ENCODE measurements around the gene ARVCF.

ARVCF gene

DNA sequence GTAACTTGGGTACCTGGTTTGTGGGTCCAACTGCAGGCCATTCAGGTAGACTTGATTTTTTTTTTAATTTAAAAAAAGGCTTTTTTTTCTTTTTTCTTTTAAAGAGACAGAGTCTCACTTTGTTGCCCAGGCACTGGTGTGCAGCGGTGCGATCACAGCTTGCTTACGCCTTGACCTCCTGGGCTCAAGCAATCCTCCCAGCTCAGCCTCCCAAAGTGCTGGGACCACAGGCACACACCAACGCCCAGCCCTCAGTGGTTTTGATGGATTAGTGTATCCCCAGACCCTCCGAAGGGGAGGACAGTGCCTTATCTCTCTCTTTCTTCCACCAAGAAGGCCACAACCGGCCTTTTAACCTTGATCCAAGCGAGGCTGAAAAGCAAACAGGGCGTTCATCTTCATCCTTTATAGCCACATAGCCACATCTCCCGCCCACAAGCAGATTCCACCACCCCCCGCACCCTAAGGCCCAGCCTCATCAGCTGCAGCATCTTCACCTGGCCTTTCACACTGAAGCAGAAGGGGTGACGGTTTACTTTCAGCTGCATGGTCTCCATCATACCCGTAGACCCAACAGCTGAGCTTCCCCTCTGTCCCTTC is 92.6 kb downstream of the ARVCF start:
- H3K4me3 ChIP-seq (ENCODE audit: low read depth, low read length): no peak overlapping the region
- no peak overlapping the region for H2AFZ ChIP-seq
- H3K36me3 ChIP-seq (ENCODE audit: control insufficient read depth, insufficient read depth, low read length): no peaks in the 10 kb centered on the region
- TF ChIP-seq, protein P1, sequence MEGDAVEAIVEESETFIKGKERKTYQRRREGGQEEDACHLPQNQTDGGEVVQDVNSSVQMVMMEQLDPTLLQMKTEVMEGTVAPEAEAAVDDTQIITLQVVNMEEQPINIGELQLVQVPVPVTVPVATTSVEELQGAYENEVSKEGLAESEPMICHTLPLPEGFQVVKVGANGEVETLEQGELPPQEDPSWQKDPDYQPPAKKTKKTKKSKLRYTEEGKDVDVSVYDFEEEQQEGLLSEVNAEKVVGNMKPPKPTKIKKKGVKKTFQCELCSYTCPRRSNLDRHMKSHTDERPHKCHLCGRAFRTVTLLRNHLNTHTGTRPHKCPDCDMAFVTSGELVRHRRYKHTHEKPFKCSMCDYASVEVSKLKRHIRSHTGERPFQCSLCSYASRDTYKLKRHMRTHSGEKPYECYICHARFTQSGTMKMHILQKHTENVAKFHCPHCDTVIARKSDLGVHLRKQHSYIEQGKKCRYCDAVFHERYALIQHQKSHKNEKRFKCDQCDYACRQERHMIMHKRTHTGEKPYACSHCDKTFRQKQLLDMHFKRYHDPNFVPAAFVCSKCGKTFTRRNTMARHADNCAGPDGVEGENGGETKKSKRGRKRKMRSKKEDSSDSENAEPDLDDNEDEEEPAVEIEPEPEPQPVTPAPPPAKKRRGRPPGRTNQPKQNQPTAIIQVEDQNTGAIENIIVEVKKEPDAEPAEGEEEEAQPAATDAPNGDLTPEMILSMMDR (IDR thresholded peaks at IDR 0.05): no peak
- H3K9ac ChIP-seq: no peak overlapping the region
- H3K4me1 ChIP-seq: no peaks in the 10 kb centered on the region
- no peak overlapping the region for H3K4me2 ChIP-seq (ENCODE audit: low read length)
- H3K9me3 ChIP-seq (ENCODE audit: control insufficient read depth, low read length): no peaks in the 10 kb centered on the region
- H3K27me3 ChIP-seq (ENCODE audit: control insufficient read depth, insufficient read depth, low read length): no peaks in the 10 kb centered on the region
- H3K79me2 ChIP-seq: no peaks in the 10 kb centered on the region
- H3K27ac ChIP-seq: no peak overlapping the region

DNA sequence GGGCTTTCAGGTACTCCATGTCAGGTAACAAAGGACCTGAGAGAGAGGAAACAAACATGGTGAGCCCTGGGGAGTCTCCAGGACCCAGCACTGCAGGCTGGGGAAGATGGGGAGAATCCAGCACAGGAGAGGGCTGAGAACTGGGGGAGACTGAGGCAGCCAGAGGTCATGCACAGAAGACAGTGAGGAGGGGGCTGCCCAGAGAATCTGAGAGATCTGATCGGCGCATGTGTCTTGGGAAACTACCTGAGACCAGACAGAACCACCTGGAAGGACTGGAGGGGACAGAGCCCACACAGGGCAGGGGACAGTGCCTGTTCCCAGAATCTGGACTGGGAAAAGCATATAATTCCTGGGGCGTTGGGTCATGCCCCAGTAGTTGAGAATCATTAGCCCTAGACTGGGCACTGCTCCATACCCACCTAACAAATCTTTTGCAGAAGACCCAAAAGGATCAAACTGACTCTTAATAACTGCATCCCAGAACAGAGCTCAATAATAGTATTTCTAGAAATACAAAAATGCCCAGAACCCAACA is 95.0 kb downstream of the ARVCF start:
- Histone ChIP-seq H3K27ac (no peak overlapping the region), H3K4me2 (ENCODE audit: low read length) (no peak overlapping the region)
- TF ChIP-seq, protein P1 (IDR thresholded peaks at IDR 0.05): no peak

More for the DNA sequence above, 95.0 kb downstream of the ARVCF start:
- no peak overlapping the region for H3K9ac ChIP-seq
- H2AFZ ChIP-seq: no peak overlapping the region
- H3K79me2 ChIP-seq: no peaks in the 10 kb centered on the region
- H3K36me3 ChIP-seq (ENCODE audit: control insufficient read depth, insufficient read depth, low read length): no peaks in the 10 kb centered on the region
- H3K4me3 ChIP-seq (ENCODE audit: low read depth, low read length): no peak overlapping the region
- H3K9me3 ChIP-seq (ENCODE audit: control insufficient read depth, low read length): no peaks in the 10 kb centered on the region
- no peaks in the 10 kb centered on the region for H3K27me3 ChIP-seq (ENCODE audit: control insufficient read depth, insufficient read depth, low read length)
- H3K4me1 ChIP-seq: no peaks in the 10 kb centered on the region
